Loucy (cell line): ENCODE measurements around the gene DGKI.

Experiments used
- CTCF ChIP-seq: fragments of 200-600 bp; sonication (generic); conservative IDR thresholded peaks from 2 replicates; pipeline ENCODE4 v1.5.1; 2014; ENCODE audit warnings: mild to moderate bottlenecking, antibody characterized with exemption, low read length
- EZH2phosphoT487 ChIP-seq: fragments of 200-600 bp; IDR thresholded peaks from 2 replicates; pipeline ENCODE4 v1.6.1; 2018; ENCODE audit warnings: antibody characterized with exemption, mild to moderate bottlenecking, moderate library complexity, borderline replicate concordance

- TF ChIP-seq CTCF (no peak), EZH2phosphoT487 (no peak)
Observed at GRCh38 chr7:137513091-137513490, 333.7 kb downstream of the DGKI start.
